Activated CD4-positive, alpha-beta T cell treated with anti-CD3 and anti-CD28 coated beads for 48 hours (primary cell): Measurements from ENCODE around the gene VRTN.
"Not testable (repeated sequence)": the region's sequence is repeated elsewhere in the genome, so short reads cannot be mapped to it uniquely, and the experiment has no call there.

ENCODE experiments used
- DNase-seq: peaks from one replicate; pipeline ENCODE4 v3.0.0-alpha.2; 2020

Gene VRTN

GRCh38 chr14:74349757-74350156 lies 1.5 kb downstream of the VRTN start:
- DNase-seq, result no peak

DNA sequence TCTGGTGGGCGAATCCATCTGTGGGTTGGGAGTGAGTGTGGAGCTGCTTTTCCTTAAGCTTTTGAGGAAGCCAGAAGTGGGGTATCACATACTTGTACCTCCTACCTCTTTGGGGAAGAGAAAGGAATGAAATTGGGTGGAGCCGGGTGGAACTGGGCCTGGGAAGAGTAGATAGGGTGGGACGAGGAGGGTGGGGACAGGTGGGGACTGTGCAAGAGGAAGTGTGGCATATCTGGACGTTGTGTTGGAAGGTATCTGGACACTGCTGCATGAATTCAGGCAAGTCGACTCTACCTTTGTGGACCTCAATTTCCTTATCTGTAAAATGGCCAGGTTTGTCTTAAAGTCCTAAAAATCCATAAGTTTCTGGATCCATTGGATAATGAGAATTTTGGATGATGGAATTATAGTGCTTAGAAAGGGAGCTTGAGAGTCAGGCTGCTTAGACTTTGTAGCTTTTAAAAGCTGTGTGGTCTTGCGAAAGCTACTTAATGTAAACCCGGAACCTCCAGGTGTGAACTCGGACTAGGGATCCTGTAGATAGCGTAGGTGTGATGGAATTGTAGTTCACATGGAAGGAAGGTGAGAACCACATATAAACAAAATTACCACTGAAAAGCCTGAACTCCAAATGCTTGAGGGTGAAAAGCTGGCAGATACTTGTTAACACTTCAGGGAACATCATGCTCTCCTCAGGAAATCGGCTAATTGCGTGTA lies 2.1 kb downstream of the VRTN start:
- no peak for DNase-seq

DNA sequence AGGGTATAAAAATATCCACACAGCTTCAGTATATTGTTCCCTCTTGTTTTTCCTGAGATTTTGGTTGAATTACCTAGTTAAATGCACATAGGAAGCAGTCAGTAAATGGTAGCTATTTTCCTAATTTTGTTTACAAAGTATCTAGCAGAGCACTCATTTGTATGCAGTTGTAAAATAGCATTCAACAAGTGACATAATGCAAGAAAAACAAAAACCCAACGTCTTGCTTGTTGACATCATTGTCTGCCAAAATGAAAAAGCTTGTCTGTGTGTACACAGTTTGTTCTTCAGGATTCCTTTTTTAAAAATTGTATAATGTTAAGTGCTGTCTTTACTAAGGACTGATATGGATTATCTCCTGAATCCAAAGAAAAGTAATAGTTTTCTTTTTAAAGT lies 2.7 kb downstream of the VRTN start:
- no peak for DNase-seq

DNA sequence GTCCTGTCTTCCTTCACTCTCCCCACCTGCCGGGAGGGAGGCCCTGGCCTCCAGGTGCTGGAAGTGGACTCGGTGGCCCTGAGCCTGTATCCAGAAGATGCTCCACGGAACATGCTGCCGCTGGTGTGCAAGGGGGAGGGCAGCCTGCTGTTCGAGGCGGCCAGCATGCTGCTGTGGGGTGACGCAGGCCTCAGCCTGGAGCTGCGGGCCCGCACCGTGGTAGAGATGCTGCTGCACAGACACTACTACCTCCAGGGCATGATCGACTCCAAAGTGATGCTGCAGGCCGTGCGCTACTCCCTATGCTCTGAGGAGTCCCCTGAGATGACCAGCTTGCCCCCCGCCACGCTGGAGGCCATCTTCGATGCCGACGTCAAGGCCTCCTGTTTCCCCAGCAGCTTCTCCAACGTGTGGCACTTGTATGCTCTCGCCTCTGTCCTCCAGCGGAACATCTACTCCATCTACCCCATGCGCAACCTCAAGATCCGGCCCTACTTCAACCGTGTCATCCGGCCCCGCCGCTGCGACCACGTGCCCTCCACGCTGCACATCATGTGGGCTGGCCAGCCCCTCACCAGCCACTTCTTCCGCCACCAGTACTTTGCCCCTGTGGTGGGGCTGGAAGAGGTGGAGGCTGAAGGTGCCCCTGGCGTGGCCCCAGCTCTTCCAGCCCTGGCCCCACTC lies 8.8 kb downstream of the VRTN start:
- DNase-seq, result no peak

DNA sequence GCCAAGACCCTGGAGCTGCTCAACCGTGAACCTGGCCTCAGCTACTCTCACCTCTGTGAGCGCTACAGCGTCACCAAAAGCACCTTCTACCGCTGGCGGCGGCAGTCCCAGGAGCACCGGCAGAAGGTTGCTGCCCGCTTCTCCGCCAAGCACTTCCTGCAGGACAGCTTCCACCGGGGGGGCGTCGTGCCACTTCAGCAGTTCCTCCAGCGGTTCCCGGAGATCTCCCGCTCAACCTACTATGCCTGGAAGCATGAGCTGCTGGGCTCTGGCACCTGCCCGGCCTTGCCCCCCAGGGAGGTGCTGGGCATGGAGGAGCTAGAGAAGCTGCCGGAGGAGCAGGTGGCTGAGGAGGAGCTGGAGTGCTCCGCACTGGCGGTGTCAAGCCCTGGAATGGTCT lies 9.3 kb downstream of the VRTN start:
- DNase-seq, result no peak

GRCh38 chr14:74358176-74358829 lies 10.0 kb downstream of the VRTN start:
- no peak for DNase-seq

- no peak for DNase-seq
Observed at GRCh38 chr14:74360163-74360562, 11.9 kb downstream of the VRTN start.

DNA sequence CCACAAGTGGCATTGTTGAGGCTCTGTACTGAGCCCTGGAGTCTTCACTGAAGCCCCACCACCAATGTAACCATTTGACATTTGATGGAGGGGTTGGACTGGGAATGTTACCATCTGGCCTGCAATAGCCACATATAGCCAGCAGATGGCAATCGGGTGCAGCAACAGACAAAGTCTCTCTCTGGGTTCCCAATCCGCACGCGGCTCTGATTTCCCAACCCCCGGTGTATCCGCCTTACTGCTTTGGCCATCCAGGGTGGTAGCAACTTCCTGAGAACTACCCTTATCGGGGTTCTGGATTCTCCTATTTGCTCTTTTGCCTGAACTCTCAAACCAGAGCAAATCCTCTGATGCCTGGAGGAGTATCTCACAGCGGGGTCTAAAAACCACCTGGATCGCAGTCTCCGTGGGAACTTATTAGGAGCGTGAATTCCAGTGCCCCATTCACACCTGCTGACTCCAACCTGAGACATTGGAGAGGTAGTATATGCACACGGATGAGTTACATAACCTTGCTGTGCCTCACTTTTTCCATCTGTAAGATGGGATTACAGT lies 14.2 kb downstream of the VRTN start:
- peak; percentile 78 for DNase-seq

DNA sequence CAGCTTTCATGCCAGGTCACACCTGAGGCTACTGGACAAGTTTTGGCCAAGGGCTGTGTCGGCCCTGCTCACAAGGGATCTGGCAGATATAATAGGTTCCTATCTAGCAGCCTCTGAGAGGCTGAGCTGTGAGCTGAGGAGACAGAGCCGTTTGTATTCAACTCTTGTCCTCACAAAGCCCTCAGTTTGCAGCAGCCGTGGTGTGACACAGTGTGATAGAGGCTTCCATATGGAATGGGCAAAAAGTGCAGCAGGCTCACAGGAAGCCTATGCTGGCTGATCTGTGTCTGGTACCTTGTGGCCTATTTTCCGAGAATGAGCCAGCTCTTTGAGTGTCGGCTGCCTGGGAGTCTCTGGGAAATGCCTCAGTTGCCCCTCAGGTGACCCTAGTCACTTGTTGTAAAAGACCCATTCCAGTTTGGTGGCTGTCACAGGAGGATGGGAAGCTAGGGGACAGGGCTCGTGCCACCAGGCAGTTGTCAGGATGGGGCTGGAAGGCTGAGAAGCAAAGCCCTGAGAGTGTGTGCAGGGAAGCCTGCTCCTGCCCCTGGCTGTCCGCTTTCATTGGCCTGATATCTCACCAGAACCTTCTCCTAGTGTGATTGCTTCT lies 16.1 kb downstream of the VRTN start:
- DNase-seq, result no peak

- DNase-seq, result no peak
Observed at GRCh38 chr14:74368026-74368425, 19.8 kb downstream of the VRTN start.

DNA sequence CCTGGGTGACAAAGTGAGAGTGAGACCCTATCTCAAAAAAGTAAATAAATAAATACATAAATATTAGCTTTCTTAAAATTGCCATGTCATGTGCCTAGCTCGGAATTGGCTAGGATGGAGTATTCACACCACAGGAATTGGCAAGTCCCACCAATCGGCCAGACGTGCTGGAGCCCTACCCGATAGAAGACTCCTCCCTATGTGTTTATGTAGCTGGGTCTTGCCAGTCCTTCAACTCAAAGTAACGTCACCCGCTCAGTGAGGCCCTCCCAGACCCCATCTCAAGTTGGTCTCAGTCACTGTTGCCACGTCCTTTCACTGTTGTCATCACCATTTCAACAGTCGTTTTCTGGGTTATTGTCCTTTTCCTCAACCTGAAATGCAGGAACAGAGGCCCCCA lies 20.2 kb downstream of the VRTN start:
- DNase-seq, result no peak

DNA sequence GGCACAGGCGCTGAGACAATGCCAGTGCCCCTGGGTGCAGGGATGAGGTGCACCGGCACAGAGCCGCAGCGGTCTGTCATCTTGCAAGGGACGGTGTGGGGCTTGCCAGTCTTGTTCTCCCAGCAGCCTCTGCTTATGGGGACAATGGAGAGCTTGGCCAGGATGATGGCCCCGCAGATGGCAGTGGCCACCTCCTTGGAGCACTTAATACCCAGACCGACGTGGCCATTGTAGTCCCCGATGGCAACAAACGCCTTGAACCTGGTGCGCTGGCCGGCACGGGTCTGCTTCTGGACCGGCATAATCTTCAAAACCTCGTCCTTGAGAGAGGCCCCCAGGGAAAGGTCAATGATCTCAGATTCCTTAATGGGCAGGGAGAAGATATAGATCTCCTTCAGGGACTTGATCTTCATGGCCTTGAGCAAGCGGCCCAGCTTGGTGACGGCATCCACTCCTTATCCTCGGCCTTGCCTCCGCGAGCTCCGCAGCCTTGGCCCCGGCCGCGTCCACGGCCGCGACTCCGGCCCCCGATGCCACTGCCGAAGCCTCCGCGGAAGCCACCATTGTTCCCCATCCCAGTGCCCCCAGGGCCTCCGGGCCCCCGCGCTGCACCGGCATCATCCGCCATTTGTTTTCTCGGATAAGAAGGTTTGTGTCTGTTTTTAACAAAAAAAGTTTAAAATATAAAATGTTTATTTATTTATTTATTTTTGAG lies 29.9 kb downstream of the VRTN start:
- DNase-seq, result no peak

DNA sequence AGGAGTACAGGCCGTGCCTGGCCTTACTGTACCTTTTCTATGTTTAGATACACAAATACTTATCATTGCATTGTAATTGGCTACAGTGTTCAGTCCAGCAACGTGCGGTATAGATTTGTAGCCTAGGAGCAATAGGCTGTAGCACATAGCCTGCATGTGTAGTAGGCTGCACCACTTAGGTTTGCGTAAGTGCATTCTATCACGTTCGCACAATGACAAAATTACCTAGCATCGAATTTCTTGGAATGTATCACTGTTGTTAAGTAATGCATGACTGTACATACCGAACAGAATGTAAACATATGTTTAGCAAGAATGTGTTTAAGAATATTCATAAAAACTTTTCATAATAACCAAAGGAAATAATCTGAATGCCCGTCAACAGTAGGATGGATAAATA lies 31.9 kb downstream of the VRTN start:
- DNase-seq, result no peak

GRCh38 chr14:74380845-74381244 lies 32.6 kb downstream of the VRTN start:
- no peak for DNase-seq

DNA sequence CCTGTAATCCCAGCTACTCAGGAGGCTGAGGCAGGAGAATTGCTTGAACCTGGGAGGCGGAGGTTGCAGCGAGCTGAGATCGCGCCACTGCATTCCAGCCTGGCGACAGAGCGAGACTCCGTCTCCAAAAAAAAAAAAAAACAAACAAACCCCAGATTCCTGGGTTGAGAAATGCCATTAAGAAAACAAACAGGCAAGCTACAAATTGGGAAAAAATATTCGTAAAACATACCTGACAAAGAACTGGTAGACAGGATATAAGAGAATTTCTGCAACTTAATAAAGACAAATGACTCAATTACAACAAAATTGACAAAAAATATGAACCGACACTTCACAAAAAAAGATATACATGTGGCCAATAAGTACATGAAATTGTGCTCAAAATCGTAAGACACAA lies 33.3 kb downstream of the VRTN start:
- not testable (repeated sequence) for DNase-seq

GRCh38 chr14:74382231-74382630 lies 34.0 kb downstream of the VRTN start:
- no peak for DNase-seq

DNA sequence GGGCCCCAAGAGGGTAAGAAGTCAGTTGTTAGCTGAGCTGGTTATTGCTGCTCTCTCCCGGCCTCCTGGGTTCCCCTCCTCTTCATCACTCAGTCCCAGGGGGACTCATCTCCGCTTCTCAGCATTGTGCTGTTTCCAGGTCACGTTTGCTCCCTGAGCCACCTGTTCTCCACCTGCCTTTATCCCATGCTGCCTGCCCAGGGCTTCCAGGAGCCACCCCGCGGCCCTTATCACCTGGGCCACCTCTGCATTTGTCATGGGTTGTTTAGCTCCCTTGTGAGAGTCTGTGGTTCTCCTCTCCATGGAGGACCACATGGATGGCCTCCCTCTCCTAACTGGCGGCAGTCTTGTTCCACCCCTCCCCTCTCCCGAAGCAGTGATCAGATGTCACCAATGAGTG lies 41.7 kb downstream of the VRTN start:
- no peak for DNase-seq

DNA sequence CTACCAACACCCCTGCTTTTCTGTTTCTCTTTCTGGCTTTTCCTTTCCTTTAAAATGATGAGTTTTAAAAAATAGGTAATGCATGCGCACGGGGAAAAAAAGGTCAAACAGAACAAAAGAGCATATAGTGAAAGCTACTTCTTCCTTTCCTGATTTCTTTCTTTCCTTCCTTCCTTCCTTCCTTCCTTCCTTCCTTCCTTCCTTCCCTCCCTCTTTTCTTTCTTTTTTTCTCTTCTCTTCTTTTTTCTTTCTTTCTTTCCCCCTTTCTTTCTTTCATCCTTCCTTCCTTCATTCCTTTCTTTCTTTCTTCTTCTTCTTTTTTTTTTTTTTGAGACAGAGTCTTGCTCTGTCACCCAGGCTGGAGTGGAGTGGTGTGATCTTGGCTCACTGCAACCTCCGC lies 42.2 kb downstream of the VRTN start:
- DNase-seq, result not testable (repeated sequence)

GRCh38 chr14:74391479-74391878 lies 43.2 kb downstream of the VRTN start:
- no peak for DNase-seq

- DNase-seq, result no peak
Observed at GRCh38 chr14:74392616-74393570, 44.6 kb downstream of the VRTN start.

GRCh38 chr14:74394549-74394948 lies 46.3 kb downstream of the VRTN start:
- no peak for DNase-seq

DNA sequence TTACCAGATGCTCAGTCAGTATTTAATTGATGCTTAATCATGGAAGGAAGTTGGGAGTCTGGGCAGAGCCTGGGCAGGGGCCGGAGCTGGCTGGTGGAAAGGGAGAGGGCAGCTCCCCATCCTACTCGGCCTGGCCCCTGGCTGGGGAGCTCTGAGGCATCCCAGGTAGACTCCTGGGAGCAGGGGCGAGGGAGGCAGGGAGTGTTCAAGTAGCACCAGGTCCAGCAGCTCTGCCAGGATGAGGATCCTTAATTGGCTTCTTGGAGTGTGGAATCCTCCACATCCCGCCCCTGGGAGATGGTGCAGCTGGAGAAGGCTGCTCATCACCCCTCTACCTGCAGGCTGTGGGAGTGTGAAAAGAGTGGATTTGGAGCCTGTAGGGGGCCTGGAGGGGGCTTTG lies 46.8 kb downstream of the VRTN start:
- no peak for DNase-seq
